PC-3 (cell line): Measurements from ENCODE around the gene HNRNPH1. TPM values are rescaled to one million over a fixed set of nuclear protein-coding genes. Genes with fewer than 3 reads are reported as not detected.
"Not testable (repeated sequence)": the region's sequence is repeated elsewhere in the genome, so short reads cannot be mapped to it uniquely, and the experiment has no call there.

Experiments used
- ATAC-seq: fragments of 200-7000 bp; cut with Tn5 transposase; 2 replicates; pipeline ENCODE4 v1.9.1; 2020; ENCODE audit warnings: mild to moderate bottlenecking, moderate library complexity
- BruUV-seq: library from RNA; stranded (reverse); fragments of 400-500 nt; replicated peaks from 2 replicates; lab custom pipeline; 2021; lab: Mats Ljungman, UMichigan
- CTCF ChIA-PET: fragments of 300-600 bp; sonication (Branson Sonifier 250); formaldehyde crosslinking; loops from one replicate; lab custom pipeline; 2022; ENCODE audit warnings: antibody characterized with exemption; lab: Charles Lee
- POLR2A ChIA-PET: fragments of 300-600 bp; sonication (Branson Sonifier 250); formaldehyde crosslinking; loops from one replicate; lab custom pipeline; 2022; ENCODE audit warnings: antibody characterized with exemption; ENCODE audit not compliant: unreplicated experiment; lab: Charles Lee
- DNase-seq: peaks from one replicate; pipeline ENCODE4 v3.0.0-alpha.2; 2015
- H2AFZ ChIP-seq: fragments of 300-600 bp; sonication (generic); 2 replicates; pipeline ENCODE4 v1.6.0; 2016; ENCODE audit warnings: antibody characterized with exemption, low read length
- H3F3A ChIP-seq: fragments of 300-600 bp; sonication (generic); one replicate; pipeline ENCODE4 v1.6.0; 2017; ENCODE audit warnings: antibody characterized with exemption, low read length, control low read depth, mild to moderate bottlenecking; ENCODE audit not compliant: unreplicated experiment
- H3K27ac ChIP-seq: fragments of 300-600 bp; sonication (generic); 2 replicates; pipeline ENCODE4 v1.5.1; 2016; ENCODE audit warnings: mild to moderate bottlenecking, low read length
- H3K27me3 ChIP-seq: fragments of 300-600 bp; sonication (generic); 2 replicates; pipeline ENCODE4 v1.6.1; 2016; ENCODE audit warnings: low read length, mixed read lengths
- H3K36me3 ChIP-seq: fragments of 300-600 bp; sonication (generic); 2 replicates; pipeline ENCODE4 v1.6.1; 2016; ENCODE audit warnings: low read depth, mixed run types, low read length, mixed read lengths
- H3K4me1 ChIP-seq: fragments of 300-600 bp; sonication (generic); 2 replicates; pipeline ENCODE4 v1.5.1; 2016; ENCODE audit warnings: low read length; ENCODE audit not compliant: insufficient read depth
- H3K4me2 ChIP-seq: fragments of 300-600 bp; sonication (generic); 2 replicates; pipeline ENCODE4 v1.6.0; 2016; ENCODE audit warnings: low read length
- H3K4me3 ChIP-seq: fragments of 300-600 bp; sonication (generic); 2 replicates; pipeline ENCODE4 v1.5.1; 2016; ENCODE audit warnings: mild to moderate bottlenecking, low read length, mixed read lengths
- H3K79me2 ChIP-seq: fragments of 300-600 bp; sonication (generic); 2 replicates; pipeline ENCODE4 v1.6.1; 2017; ENCODE audit warnings: low read length, mixed read lengths
- H3K9ac ChIP-seq: fragments of 300-600 bp; sonication (generic); 2 replicates; pipeline ENCODE4 v1.6.0; 2016; ENCODE audit warnings: mild to moderate bottlenecking, low read length
- H3K9me2 ChIP-seq: fragments of 300-600 bp; sonication (generic); replicated peaks from 2 replicates; pipeline ENCODE4 v1.6.1; 2016; ENCODE audit warnings: mixed run types, low read length, mixed read lengths
- H3K9me3 ChIP-seq: fragments of 300-600 bp; sonication (generic); 2 replicates; pipeline ENCODE4 v1.6.1; 2016; ENCODE audit warnings: low read length, mixed read lengths
- H4K20me1 ChIP-seq: fragments of 300-600 bp; sonication (generic); 2 replicates; pipeline ENCODE4 v1.6.1; 2016; ENCODE audit warnings: low read length, mixed read lengths
- intact Hi-C: fragments of 100-400 bp; cut with micrococcal nuclease; formaldehyde crosslinking; loops from 2 replicates; pipeline ENCODE4 v1.9.0; 2023
- total RNA-seq: library from RNA; depleted of rRNA; stranded (reverse); fragments of >200 nt; gene quantifications from 2 replicates; pipeline ENCODE4 v1.2.3, GENCODE V29; 2014

The HNRNPH1 gene
- total RNA-seq, 1 experiment from 2014 or later, result 533 TPM

DNA sequence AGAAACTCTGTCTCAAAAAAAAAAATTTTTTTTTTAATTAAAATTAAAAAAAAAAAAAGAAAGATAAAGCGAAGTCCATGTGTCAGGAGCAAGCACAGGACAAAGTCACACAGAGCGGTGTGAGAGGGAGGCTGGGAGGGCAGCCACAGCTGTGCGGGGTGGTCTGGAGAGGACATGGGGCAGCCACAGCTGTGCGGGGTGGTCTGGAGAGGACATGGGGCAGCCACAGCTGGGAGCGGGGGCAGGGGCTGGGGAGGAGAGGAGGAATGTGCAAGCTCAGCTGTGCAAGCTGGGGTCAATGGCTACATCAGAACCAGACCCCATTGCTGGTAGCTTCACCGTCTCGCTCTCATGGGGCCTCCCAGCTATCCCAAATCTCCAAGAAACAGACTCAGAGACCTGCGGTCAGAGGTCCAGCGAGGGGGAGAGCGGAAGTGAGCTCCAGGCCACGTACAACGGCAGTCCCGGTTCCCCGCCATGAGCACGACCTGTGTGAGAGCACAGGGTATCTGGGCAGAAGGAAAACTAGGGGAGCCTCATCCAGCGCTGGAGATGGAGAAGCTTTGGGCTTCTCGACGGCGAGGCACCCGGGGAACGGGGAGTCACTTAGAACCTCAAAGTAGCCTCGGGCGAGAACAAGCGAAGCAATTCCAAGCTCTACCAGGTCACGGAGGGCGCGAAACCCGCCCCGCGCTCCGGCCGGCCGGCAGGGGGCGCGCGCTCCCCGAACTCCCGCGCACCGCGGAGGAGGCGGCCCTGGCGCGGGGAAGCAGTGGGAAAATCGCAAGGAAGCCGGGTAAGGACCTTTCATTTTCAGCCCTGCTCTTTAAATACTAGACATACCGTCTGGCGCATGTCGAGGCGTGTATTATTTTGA, 34.1 kb upstream of the HNRNPH1 start:
- H3K9me2 ChIP-seq, H3K27ac ChIP-seq, H3K4me2 ChIP-seq, H3K36me3 ChIP-seq, H3K9me3 ChIP-seq, H3K4me3 ChIP-seq, CTCF ChIA-PET, H3K27me3 ChIP-seq, H3K9ac ChIP-seq, H3K79me2 ChIP-seq, DNase-seq, intact Hi-C loops, H3K4me1 ChIP-seq, H3F3A ChIP-seq, H2AFZ ChIP-seq, H4K20me1 ChIP-seq, POLR2A ChIA-PET, BruUV-seq: not testable (repeated sequence)
- ATAC-seq, result peak; percentile 91

DNA sequence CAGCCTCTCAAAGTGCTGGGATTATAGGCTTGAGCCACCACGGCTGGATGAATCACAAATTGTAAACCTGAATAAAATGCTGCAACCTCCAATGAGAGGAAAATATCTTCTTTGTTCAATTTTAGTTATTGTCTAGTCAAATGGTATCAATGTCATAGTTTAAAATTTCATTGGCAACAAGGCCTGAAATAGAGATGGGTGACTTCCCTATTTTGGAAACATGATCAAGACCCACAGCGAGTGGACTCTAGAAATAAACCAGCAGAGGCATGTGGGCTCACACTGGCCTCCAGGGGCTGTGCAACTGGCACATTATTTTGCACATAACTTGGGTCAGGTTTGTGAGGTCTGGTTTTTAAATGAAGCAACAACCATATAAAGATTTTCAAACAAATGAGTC, 29.7 kb upstream of the HNRNPH1 start:
- H3K27ac ChIP-seq, H3K4me3 ChIP-seq, H2AFZ ChIP-seq, H3K9me2 ChIP-seq, POLR2A ChIA-PET, H4K20me1 ChIP-seq, H3K4me2 ChIP-seq, ATAC-seq, H3K36me3 ChIP-seq, DNase-seq, BruUV-seq, H3K4me1 ChIP-seq, H3K79me2 ChIP-seq, intact Hi-C loops, H3K27me3 ChIP-seq, H3F3A ChIP-seq, H3K9ac ChIP-seq, CTCF ChIA-PET, H3K9me3 ChIP-seq: not testable (repeated sequence)

DNA sequence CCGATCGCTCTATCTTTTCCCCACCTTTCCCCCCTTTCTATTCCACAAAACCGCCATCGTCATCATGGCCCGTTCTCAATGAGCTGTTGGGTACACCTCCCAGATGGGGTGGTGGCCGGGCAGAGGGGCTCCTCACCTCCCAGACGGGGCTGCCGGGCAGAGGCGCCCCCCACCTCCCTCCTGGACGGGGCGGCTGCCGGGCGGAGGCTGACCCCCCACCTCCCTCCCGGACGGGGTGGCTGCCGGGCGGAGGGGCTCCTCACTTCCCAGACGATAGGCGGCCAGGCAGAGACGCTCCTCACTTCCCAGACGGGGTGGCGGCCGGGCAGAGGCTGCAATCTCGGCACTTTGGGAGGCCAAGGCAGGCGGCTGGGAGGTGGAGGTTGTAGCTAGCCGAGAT, 26.8 kb upstream of the HNRNPH1 start:
- DNase-seq, H4K20me1 ChIP-seq, H3K4me2 ChIP-seq, POLR2A ChIA-PET, H3K27ac ChIP-seq, H2AFZ ChIP-seq, H3K79me2 ChIP-seq, H3K9ac ChIP-seq, H3F3A ChIP-seq, H3K27me3 ChIP-seq, H3K9me2 ChIP-seq, ATAC-seq, H3K36me3 ChIP-seq, intact Hi-C loops, CTCF ChIA-PET, BruUV-seq, H3K4me1 ChIP-seq, H3K4me3 ChIP-seq, H3K9me3 ChIP-seq: not testable (repeated sequence)

DNA sequence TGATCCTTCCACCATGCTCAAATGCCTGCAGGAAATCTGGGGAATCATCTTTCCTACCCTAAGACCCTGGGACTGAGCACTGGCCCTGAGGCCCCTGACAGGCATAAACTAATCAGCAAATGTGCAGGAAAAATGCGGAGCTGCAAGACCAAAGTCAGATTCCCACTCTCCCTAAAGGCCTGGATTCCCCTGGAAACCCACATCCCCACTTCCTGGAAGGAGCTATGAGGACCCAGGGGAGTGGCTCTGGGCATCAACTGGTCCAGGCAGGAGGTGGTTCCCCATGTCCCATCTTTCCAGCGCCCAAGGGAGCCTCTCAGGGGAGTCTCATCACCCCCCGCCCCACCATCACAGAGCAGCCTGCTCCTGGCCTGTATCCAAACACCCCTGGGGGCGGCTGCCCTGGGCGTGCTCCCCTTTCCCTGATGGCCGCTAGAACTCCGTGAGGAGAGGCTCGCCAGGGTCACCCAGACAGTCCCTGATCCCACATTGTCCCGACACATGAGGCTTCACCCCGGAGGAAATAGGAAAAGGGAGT, 25.8 kb upstream of the HNRNPH1 start:
- H3K4me3 ChIP-seq, result not testable (repeated sequence)

More for the DNA sequence above, 25.8 kb upstream of the HNRNPH1 start:
- H3K9me2 ChIP-seq, H3K36me3 ChIP-seq, H3K27me3 ChIP-seq, H3F3A ChIP-seq, H2AFZ ChIP-seq, H4K20me1 ChIP-seq, H3K4me2 ChIP-seq, H3K27ac ChIP-seq, POLR2A ChIA-PET, H3K79me2 ChIP-seq, H3K9ac ChIP-seq, ATAC-seq, intact Hi-C loops, H3K9me3 ChIP-seq, H3K4me1 ChIP-seq, BruUV-seq, CTCF ChIA-PET, DNase-seq: not testable (repeated sequence)
